Activated CD4-positive, alpha-beta T cell treated with anti-CD3 and anti-CD28 coated beads, Interleukin-2, amount 50 U/mL, for 16 hours (primary cell): ENCODE results near the gene SIPA1.
"Not testable (repeated sequence)": the region's sequence is repeated elsewhere in the genome, so short reads cannot be mapped to it uniquely, and the experiment has no call there.

Experiments used
- DNase-seq: peaks from one replicate; pipeline ENCODE4 v3.0.0-alpha.2; 2020

Gene SIPA1

GRCh38 chr11:65662799-65663638 is 25.1 kb downstream of the SIPA1 start, which contains the start of gene RELA:
TSS of gene RELA (minus strand) at chr11:65662916. CDS start at chr11:65662832, 84 bp downstream.
- DNase-seq: peak; percentile 92

- peak; percentile 43 for DNase-seq
Measured at GRCh38 chr11:65663639-65664200, 25.8 kb downstream of the SIPA1 start.

- DNase-seq: no peak
Measured at GRCh38 chr11:65672180-65672860, 34.4 kb downstream of the SIPA1 start.

- no peak for DNase-seq
Measured at GRCh38 chr11:65672982-65673381, 35.1 kb downstream of the SIPA1 start.

GRCh38 chr11:65680192-65680743 is 42.4 kb downstream of the SIPA1 start:
- DNase-seq: no peak

GRCh38 chr11:65683480-65683879 is 45.6 kb downstream of the SIPA1 start:
- not testable (repeated sequence) for DNase-seq

- no peak for DNase-seq
Measured at GRCh38 chr11:65685981-65686380, 48.1 kb downstream of the SIPA1 start.

- DNase-seq: not testable (repeated sequence)
Measured at GRCh38 chr11:65691847-65692246, 53.9 kb downstream of the SIPA1 start.

GRCh38 chr11:65692367-65692766 is 54.5 kb downstream of the SIPA1 start:
- DNase-seq: no peak

GRCh38 chr11:65695459-65696241 is 57.7 kb downstream of the SIPA1 start:
- no peak for DNase-seq

GRCh38 chr11:65696802-65697552 is 59.1 kb downstream of the SIPA1 start:
- DNase-seq: no peak

GRCh38 chr11:65698205-65698604 is 60.3 kb downstream of the SIPA1 start:
- DNase-seq: no peak

- DNase-seq: no peak
Measured at GRCh38 chr11:65699306-65699705, 61.4 kb downstream of the SIPA1 start.

GRCh38 chr11:65700399-65700798 is 62.5 kb downstream of the SIPA1 start:
- DNase-seq: no peak
